CD4-positive, alpha-beta T cell treated with Interferon alpha-2 for 1 hour (primary cell): ENCODE data around the gene SSNA1.

Experiments used
- DNase-seq, 2 donors: peaks; one replicate each; pipeline ENCODE4 v3.0.0-alpha.2; 2020 to 2022

The SSNA1 gene

DNA sequence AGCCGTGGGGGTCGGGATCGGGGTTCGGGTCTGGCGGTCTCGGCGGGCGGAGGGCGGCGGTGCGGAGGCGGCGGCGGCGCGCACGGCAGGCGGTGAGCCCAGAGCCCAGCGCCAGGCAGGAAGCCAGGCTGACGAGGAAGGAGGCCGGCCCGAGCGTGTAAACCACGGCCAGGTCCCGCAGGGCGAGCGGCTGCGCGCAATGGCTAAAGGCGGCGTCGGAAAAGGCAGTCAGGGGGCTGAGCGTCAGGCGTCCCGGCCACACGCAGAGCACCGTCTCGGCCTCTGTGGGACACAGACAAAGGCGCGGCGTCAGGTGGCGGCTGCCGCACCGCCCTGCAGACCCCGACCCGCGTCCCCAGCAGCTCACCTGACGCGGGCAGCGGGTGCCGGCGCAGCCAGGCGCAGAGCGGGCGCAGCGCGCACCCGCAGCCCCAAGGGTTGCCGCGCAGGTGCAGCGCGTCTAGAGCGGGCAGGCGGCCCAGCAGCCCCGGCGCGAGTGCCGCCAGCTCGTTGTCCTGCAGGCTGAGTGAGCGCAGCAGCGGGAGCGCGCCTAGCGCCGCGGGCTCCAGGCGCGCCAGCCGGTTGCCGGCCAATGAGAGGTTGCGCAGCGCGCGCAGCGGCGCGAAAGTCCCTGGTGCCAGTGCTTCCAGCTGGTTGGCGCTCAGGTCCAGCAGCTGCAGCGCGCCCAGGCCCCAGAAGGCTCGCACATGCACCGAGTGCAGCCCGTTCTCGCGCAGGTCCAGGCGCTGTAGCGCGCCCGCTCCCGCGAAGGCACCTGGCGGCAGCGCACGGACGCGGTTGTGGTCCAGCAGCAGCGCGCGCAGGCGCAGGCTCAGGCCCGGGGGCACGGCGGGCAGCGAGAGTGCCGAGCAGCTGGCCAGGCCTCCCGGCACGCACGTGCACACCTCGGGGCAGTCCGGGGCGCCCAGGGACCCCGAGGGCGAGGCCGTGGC, 19.3 kb upstream of the SSNA1 start:
- DNase-seq = no peak

DNA sequence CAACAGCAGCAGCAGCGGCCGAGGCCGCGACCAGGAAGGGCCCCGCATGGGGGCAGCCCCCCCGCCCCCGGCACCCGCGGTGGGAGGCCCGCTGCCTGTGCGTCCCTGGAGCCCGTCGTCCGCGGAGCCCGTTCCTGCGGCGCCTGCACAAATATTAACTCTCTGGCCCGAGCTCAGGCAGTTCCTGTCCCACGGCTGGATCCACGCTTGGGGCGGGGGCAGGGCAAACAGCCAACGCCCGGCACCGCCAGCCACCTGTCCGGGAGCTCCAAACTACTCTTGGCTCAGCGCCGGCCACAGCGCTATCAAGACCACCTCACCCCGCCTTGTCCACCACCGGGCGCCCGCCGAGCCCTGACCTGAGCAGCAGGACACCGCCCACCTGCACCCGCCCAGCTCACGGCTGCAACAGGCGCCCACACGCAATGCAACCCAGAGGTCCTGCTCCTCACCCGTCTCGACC, 18.5 kb upstream of the SSNA1 start, which contains the start of gene LRRC26:
LRRC26 (minus strand) TSS at position 156 of the 463 bp plus-strand sequence; CDS start at position 48, 108 bp downstream.
- no peak for DNase-seq

DNA sequence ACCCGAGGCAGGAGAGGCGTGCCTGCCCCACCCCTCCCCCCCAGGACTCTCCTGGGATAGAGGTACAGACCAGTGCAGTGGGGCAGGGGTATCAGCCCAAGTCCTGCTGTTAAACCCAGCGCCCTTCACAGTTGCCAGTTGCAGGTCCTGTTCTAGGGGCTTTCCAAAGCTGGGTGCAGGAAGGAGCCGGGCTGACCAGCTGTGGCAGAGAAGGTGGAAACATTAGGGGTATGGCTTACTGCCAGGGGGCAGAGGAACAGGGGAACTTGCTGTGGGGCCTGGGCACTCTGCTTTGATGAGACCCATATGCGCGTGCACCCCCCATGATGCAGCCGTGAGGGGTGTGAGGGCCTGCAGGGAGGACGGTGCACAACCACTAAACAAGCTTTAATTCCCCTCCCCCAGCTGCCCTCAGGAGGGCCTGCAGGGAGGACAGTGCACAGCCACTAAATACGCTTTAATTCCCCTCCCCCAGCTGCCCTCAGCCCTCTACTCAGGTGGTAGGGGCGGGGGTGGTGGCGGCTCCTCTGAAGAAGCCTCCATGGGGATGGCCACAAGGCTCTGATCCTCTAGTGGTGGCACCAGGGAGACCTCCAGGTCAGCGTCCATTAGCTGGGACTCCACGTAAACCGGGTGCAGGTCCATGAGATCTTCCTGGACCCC, 17.9 kb upstream of the SSNA1 start:
- no peak for DNase-seq

DNA sequence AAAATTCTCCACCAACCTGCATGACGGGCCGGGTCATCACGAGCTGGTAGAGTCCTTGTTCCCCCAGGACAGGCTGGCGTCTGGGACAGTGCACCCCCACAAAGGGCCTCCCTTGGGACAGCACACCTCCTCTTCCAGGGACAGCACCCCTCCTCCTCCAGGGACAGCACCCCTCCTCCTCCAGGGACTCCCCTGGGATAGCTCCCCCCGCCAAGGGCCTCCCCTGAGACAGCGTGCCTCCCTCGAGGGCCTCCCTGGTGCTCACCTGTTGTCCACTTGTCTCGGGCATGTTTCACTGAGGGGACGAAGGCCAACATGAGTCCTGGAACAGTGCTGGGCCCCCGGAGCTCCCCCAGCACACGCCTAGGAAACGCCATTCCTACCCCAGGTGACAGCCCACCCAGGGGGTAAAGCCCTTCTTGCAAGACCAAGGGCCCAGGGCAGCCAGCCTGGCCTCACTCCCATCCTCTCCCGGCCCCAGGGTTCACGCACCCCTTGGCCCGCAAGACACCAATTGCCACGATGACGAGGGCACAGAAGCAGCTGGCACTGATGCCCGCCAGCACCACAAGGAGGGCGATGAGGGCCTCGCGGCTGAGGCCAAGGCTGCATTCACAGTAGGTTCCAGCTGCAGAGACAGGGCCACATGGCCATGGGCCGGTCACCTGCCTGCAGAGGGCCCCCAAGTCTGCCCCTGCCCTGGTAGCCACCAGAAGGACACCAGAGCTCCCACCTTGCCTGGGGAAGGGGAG, 17.2 kb upstream of the SSNA1 start:
- DNase-seq = no peak

DNA sequence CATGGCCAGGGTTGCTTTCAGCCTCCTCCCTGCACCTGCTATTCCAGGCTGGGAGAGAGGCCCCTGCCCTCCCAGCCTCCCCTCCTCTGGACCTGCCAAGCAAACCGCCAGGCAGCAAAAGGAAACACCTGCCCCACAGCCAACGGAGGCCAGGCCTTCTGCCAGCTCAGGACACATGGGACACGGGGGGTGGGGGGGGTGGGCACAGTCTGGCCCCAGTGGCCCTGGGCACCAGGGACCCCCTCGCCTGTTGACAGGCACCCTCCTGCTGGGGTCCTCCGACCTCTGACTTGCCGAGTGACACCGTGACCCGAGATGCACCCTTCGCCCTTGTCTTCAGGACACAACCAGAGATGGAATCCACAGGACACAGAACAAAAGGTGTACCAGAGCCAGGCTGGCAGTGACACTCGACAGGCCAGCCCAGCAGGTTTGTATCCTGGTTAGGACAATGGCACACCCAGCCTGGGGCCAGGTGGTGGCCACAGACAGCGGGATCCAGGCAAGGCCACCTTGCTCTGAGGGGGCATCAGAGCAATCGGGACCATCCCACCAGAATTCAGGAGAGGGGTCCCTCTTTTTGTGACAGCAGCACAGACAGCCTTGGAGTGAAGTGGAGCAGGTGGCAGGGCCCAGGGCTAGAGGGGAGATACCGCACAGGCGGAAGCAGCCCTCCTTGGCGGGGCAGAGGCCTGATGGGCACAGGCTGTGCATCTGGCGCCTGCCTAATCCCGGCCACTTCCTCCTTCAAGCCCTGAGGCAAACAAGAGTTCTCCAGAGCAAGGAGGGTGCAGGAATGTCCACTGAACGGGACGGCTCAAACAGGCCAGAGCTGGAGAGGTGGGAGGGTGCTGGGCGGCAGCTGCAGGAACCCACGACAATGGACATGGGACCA, 15.3 kb upstream of the SSNA1 start:
- no peak for DNase-seq

DNA sequence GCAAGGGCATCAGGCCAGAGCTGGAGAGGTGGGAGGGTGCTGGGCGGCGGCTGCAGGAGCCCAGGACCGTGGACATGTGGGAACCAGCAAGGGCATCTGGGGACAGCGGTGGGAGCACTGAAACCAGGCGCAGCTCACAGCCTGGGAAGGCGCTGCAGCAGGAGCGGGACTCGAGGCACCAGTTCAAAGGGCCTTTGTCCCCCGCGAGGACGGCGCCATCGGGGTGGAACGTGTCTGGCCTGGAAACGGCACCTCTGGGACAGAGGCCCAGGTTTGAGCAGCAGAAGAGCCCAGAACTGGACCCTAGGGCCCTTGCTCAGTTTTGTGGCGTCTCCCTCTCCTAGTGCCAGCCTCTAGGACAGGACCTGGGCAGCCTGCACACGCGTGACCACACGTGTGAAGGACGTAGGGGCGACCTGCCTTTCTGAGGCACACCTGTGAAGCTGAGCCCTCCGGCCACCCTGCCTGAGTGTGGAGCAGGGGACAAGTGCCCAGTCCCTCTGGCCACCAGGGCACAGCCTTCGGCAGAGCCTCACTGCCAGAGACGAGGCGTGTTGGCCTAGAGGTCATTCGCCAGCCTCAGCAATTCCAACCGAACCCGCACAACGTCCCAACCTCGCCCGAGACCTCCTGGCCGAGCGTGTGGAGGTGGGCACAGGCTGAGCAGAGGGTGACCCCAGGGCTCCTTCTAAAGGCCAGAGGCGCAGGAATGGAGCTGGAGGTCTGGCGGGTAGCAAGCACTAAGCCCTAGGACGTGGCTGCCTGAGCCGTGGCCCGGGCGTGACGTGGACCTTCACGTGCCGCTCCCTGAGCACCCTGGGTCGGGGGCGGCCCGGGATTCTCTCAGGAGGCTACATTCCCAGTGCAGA, 14.4 kb upstream of the SSNA1 start:
- no peak for DNase-seq

DNA sequence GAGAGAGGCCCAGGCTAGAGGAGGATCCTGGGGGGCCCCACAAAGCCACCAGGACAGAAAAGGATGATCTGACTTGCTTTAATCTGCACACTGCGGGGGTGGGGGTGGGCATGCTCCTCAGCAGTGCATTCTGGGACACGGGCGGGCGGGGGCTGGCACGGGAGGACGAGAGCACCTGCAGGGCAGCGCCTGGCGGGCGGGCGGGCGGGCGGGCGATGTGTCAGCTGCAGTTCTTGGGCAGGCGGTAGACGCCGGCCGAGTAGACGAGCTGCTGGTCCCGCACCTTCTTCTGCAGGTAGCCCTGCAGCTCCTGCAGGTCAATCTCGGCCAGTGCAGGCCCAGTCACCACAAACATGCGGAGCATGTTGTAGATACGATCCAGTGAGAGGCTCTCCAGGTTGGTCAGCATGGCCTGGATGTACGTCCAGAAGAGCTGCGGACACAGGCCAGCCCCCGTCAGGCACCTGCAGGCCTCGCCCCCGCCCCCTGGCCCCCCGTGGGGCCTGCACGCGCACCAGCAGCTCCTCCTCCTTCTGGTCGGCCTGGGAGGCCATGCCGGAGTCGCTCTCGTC, 13.7 kb upstream of the SSNA1 start:
- DNase-seq = no peak

DNA sequence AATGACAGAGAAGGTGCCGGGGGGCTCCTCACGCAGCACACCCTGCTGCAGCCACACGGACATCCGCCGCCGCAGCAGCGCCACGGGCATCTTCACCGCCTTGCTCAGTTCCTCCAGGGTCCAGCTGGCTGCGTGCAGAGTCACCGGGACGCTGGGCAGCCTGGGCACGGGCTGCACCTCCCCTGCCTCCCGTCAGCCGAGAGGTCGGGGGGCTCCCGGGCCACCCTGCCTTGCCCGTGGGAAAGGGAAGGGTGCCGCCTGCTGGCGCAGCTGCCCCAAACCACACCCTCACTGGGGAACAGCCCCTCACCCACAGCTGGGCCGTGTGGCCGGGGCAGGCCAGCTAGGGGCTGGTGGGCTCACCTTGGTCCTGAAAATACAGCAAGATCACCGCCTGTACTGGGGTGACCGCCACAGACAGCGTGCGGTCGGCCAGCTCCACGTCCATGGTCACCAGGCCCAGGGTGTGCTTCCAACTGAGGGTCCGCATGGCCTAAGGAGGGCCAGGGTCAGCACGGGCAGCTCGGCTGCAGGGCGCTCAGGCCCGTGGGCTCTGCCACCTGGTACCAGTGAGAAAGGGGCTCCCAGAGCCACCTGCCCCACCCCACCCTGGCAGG, 13.0 kb upstream of the SSNA1 start:
- DNase-seq = no peak

DNA sequence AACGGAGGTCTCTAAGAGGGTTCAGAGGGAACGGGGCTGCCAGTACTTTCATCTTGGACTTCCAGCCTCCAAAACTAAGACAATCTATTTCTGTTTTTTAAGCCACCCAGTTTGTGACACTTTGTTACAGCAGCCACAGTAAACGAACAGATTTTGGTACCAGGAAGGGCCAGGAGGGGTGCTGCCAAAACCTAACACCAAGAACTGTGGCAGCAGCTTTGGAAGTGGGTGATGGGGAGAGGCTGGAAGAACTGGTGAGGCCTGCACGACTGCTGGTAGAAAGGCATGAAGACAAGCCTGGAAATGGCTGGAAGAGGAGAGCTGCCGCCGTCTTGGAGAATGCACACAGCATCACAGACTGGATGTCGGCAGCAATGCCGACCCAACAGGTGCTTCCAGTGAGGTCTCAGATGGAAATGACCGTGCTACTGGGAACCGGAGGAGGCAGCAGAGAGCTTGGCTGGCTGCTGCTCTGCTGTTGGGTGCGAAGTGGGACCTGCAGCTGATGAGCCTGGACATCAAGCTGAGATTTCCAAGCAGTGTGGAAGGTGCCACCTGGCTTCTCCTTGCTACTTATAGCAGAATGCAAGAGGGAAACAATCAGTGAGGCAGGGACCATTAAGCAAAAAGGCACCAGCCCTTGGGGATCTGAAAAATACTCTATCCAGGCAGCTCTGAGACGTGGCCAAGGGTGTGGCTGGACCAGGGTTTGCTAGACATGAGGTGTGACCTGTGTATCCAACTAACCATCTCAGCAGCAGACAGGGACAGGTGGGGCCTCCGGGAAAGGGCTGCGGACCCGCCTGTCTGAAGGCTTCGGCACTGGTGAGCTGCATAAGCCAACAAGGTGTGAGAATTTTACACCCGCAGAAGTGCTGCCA, 11.9 kb upstream of the SSNA1 start:
- DNase-seq = peak in 1 of 2 donors; percentile 37

DNA sequence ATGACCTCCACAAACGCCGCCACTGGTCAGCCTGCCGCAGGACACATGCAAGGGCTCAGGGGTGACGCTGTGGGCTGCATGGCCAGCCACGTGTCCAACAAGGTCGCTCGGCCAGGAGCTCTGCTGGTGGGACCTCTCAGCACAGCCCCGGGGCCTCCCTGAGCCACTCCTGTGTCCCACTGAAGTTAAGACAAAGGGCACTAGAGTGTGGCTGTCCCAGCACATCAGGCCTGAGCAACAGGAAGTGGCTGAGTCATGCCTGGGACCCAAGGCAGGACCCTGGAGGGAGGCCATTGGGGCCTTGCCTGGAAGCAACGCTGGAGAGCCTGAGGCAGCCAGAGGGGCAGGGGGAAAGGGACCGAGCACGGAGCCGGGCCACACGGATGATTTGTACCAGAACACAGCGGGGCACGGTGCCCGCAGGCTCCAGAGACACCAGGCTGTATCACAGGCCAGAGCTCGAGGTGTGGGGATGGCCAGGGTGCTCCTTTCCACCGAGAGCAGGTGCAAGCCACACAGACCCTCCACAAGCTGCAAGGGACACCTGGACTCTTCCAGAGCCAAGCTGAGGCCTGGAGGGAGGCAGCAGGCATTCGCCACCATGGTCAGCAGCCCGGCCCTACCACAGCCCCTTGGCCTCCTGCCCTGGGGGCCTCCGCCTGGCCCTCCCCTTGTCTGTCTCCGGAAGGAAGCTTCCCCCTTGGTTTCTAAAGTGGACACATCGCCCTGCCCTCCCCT, 10.1 kb upstream of the SSNA1 start:
- DNase-seq = no peak

DNA sequence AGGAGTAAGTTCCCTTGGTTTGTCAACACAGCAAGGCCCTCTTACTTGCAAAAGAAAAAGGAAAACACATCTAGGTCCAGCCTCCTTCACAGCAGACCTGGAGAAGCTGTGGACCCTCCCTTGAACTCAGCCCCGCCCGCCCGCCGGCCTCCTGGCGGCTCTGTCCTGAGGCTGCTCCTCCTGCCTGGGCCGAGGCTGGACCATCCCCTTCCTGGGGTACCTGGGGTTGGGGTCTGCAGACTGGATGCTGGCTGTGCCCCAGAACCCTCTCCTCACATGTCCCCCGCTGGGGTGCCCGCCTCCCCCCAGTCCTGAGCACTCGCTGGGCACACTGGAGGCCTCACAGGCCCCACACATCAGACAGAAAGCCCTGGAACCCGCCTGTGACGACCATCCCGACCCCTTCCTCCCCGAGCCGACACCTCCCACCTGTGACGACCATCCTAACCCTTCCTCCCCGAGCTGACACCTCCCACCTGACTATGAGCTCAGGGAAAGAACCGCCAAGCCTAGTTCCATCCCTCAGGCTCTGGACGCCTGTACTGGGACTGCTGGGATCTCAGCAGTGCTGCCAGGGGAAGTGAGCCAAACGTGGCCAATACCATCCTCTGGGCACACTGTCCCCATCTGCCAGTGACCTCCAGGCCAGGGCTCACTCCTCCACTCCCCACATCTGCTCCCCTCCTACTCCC, 9.4 kb upstream of the SSNA1 start:
- no peak for DNase-seq

DNA sequence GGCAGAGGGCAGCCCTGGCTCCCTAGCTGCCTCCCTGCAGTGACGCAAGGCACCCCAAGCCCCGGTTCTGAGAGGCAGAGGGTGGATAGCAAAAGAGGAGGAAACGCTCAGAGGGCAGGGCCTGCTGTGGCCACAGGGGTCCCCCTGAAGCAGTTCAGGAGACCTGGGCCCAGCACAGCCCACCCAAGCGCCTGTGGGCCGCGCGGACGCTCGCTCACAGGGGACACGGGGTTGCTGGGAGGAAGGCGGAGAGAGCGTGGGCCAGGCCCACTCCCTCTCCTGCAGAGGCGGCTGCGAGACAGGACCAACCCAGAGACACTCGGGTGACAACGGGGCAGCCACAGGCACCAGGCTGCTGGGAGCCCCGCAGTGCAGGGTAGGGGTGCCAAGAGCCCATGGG, 8.7 kb upstream of the SSNA1 start:
- DNase-seq = no peak

DNA sequence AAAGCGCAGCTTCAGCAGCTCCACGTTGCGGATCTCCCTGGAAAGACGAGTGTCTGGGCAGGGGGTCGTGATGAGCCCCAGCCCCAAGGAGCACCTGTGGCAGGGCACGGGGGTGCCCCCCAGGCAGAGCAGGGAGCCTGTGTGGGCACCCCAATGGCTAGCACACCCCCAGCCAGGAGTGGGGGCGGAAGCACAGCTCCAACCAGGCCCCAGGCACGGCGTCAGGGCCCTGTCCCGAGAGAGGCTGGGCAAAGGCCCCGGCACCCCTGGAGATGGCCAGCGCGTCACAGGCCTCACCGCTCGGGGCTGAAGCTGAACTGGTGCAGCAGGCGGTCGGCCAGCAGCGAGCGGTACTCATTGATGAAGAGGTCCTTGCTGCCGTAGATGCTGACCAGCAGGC, 8.0 kb upstream of the SSNA1 start:
- no peak for DNase-seq

DNA sequence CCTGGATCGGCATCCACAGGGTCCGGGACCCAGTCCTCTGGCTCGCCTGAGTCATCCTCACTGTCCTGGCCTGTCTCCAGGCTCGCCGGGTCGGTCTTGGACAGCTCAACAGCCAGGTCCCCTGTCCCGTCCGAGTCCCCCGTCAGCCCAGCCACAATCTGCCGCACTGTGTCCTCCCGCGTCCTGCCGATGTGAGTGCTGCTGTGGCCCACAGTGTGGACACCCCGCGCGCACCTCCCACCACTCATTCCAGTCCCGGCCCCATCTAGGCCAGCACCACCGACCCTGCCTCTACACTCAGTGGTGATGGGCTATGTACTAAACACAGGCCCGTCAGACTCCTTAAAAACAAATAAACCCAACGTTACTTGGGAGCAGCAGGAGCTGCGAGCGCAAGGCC, 6.8 kb upstream of the SSNA1 start:
- no peak for DNase-seq

DNA sequence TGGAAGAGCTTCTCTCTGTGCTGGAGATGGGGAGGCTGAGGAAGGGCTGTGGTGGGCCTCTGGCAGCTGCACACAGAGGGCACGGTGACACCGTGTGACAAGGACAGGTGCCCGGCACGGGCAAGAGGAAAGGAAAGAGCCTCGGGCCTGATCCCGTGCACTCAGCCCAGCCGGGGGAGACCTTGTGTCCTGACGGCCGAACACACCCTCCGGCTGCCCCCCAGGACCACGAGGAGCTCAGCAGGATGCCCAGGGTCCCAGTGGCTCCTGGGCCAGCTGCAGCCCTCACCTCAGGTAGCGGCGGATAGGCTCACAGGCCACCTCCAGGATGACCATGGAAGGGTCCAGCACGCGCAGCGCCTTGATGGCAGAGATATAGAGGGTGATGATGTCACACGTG, 5.6 kb upstream of the SSNA1 start:
- DNase-seq = no peak

DNA sequence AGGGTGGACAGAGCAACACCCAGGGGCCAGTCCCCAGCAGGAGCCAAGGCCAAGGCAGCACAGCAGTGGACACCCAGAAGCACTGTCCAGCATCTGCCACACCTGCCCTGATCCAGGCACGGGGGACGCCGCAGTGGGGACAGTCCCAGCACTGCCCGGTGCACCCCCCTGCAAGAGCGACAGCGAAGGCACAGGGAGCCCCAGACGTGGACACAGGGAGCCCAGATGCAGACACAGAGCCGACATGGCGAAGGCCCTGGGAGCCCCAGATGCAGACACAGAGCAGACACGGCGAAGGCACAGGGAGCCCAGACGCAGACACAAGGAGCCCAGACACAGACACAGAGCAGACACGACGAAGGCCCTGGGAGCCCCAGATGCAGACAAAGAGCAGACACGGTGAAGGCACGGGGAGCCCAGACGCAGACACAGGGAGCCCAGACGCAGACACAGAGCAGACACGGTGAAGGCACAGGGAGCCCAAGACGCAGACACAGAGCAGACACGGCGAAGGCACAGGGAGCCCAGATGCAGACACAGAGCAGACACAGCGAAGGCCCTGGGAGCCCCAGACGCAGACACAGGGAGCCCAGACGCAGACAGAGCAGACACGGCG, 4.4 kb upstream of the SSNA1 start:
- DNase-seq = no peak

DNA sequence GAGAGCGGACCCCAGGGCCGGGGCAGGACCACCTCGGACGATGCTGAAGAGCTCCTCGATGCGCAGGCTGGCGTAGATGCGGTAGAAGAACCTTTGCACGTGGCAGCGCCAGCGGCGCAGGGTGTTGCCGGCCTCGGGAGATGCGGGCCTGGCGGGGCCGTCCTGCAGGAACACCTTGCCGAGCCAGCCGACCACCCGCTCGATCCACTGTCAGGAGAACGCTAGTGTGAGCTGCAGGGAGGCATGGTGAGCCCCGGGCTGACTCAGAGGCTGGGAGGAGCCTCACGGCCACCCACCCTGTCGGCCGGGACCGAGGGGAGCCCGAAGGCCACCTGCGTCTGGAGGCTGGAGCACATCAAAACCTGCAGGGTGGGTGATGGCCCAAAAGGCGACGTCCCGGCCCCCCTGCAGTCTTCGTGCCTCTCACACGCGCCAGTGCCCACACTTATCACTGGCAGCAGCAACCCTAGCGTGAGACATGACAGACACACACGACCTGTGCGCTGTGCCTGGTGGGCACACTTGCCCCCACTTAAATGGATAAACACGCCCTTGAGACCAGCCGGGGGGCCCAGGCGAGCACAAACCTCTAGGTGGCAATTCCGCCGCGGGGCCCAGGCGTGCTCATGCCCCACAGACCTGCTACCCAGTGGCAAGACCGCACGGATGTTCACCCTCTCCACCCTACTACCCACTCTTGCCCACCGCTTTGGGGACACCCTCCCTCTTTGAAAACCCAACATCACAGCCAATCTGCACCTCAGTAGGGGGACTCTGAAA, 3.4 kb upstream of the SSNA1 start:
- DNase-seq = no peak
